ENCODE results near the gene PTGDR2.

Gene PTGDR2

DNA sequence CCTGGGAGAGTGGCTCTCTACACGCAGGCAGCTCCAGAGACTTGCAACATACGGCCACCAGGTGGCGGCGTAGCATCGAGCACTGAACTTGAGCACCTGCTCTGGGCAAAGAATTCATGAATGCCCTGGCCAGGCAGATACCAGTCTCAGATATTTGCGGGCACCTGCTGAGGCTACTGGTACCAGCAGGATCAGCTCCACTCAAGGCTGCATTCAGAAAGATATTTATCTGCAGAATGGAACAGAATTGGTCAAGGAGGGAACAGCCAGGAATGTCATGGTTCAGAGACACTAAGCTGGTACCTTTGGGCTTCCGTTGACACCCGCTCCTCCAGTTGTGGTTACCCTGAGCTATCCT is 24.6 kb downstream of the PTGDR2 start:
- Histone ChIP-seq H2AFZ (ENCODE audit: low read length) (no peak overlapping the region), H2BK15ac (ENCODE audit: low read length) (no peak overlapping the region), H2BK5ac (ENCODE audit: low read length) (no peak overlapping the region), H2BK12ac (ENCODE audit: low read length) (no peak overlapping the region), H3K4me3 (ENCODE audit: low read length in 2 of 2) (no peak overlapping the region), H2BK120ac (ENCODE audit: low read depth, low read length) (no peak overlapping the region), H3K18ac (ENCODE audit: low read length) (no peak overlapping the region), H3K4ac (ENCODE audit: low read length) (no peak overlapping the region), H3K4me1 (ENCODE audit: control insufficient read depth in 2 of 2, insufficient read depth in 1 of 2, low read depth in 1 of 2, low read length in 2 of 2) (no peaks in the 10 kb centered on the region), H3K9me3 (replicated peaks in 1 of 2; ENCODE audit: control insufficient read depth in 2 of 2, insufficient read depth in 1 of 2, low read depth in 1 of 2, low read length in 2 of 2) (no peaks in the 10 kb centered on the region), H3K23ac (ENCODE audit: low read depth, low read length, poor library complexity) (no peak overlapping the region), H4K8ac (ENCODE audit: low read depth, low read length) (no peak overlapping the region), H3K14ac (ENCODE audit: low read length) (no peak overlapping the region), H3K9ac (ENCODE audit: low read depth, low read length, poor library complexity) (no peak overlapping the region), H3K4me2 (ENCODE audit: insufficient read depth, low read length, poor library complexity, severe bottlenecking) (no peak overlapping the region), H3K27ac (replicated peaks; ENCODE audit: low read length) (no peak overlapping the region), H4K91ac (ENCODE audit: low read depth, low read length, poor library complexity) (no peak overlapping the region), H3K27me3 (ENCODE audit: control insufficient read depth in 3 of 3, insufficient read depth in 3 of 3, low read depth in 1 of 3, low read length in 3 of 3) (peaks cover 0 to 33% (median 2%) of the 10 kb centered on the region in 3 experiments), H3K36me3 (replicated peaks in 1 of 2; ENCODE audit: control insufficient read depth in 2 of 2, insufficient read depth in 2 of 2, low read length in 2 of 2) (no peaks in the 10 kb centered on the region), H3K79me1 (ENCODE audit: low read depth, low read length) (no peaks in the 10 kb centered on the region), H2AK5ac (ENCODE audit: low read depth, low read length) (no peak overlapping the region)
- DNase-seq (ENCODE audit: low spot score): peak; percentile 64
- no CpG with 5 or more reads among the region's 8 CpGs for WGBS, 2 donors (ENCODE audit: extremely low coverage in 2 of 2, insufficient read length in 2 of 2, insufficient replicate concordance in 1 of 2)

GRCh38 chr11:60830478-60831142 is 25.1 kb downstream of the PTGDR2 start:
- no peak overlapping the region for H2BK5ac ChIP-seq (ENCODE audit: low read length)
- no peak overlapping the region for H3K9ac ChIP-seq (ENCODE audit: low read depth, low read length, poor library complexity)
- no peaks in the 10 kb centered on the region for H3K36me3 ChIP-seq (replicated peaks in 1 of 2; ENCODE audit: control insufficient read depth in 2 of 2, insufficient read depth in 2 of 2, low read length in 2 of 2)
- no peak overlapping the region for H4K8ac ChIP-seq (ENCODE audit: low read depth, low read length)
- H3K4me1 ChIP-seq (ENCODE audit: control insufficient read depth in 2 of 2, insufficient read depth in 1 of 2, low read depth in 1 of 2, low read length in 2 of 2): no peaks in the 10 kb centered on the region
- no peak overlapping the region for H3K4me2 ChIP-seq (ENCODE audit: insufficient read depth, low read length, poor library complexity, severe bottlenecking)
- no peak overlapping the region for H4K91ac ChIP-seq (ENCODE audit: low read depth, low read length, poor library complexity)
- no peak overlapping the region for H3K4me3 ChIP-seq (ENCODE audit: low read length in 2 of 2)
- H3K79me1 ChIP-seq (ENCODE audit: low read depth, low read length): no peaks in the 10 kb centered on the region
- H2AFZ ChIP-seq (ENCODE audit: low read length): no peak overlapping the region
- no peak overlapping the region for H2BK120ac ChIP-seq (ENCODE audit: low read depth, low read length)
- H2BK12ac ChIP-seq (ENCODE audit: low read length): no peak overlapping the region
- H3K27ac ChIP-seq (replicated peaks; ENCODE audit: low read length): no peak overlapping the region
- DNase-seq (ENCODE audit: low spot score): no peak
- no peak overlapping the region for H3K14ac ChIP-seq (ENCODE audit: low read length)
- no CpG with 5 or more reads among the region's 10 CpGs for WGBS, 2 donors (ENCODE audit: extremely low coverage in 2 of 2, insufficient read length in 2 of 2, insufficient replicate concordance in 1 of 2)
- H3K23ac ChIP-seq (ENCODE audit: low read depth, low read length, poor library complexity): no peak overlapping the region
- peaks cover 0 to 32% (median under 1%) of the 10 kb centered on the region in 3 experiments for H3K27me3 ChIP-seq (ENCODE audit: control insufficient read depth in 3 of 3, insufficient read depth in 3 of 3, low read depth in 1 of 3, low read length in 3 of 3)
- no peaks in the 10 kb centered on the region for H3K9me3 ChIP-seq (replicated peaks in 1 of 2; ENCODE audit: control insufficient read depth in 2 of 2, insufficient read depth in 1 of 2, low read depth in 1 of 2, low read length in 2 of 2)
- H2AK5ac ChIP-seq (ENCODE audit: low read depth, low read length): no peak overlapping the region
- H3K18ac ChIP-seq (ENCODE audit: low read length): no peak overlapping the region
- H2BK15ac ChIP-seq (ENCODE audit: low read length): no peak overlapping the region
- H3K4ac ChIP-seq (ENCODE audit: low read length): no peak overlapping the region

GRCh38 chr11:60825790-60826189 is 30.0 kb downstream of the PTGDR2 start:
- Histone ChIP-seq H3K79me1 (ENCODE audit: low read depth, low read length) (no peaks in the 10 kb centered on the region), H2AFZ (ENCODE audit: low read length) (no peak overlapping the region), H3K36me3 (replicated peaks in 1 of 2; ENCODE audit: control insufficient read depth in 2 of 2, insufficient read depth in 2 of 2, low read length in 2 of 2) (no peaks in the 10 kb centered on the region), H3K4me2 (ENCODE audit: insufficient read depth, low read length, poor library complexity, severe bottlenecking) (no peak overlapping the region), H3K9ac (ENCODE audit: low read depth, low read length, poor library complexity) (no peak overlapping the region), H3K27ac (replicated peaks; ENCODE audit: low read length) (no peak overlapping the region), H2BK15ac (ENCODE audit: low read length) (no peak overlapping the region), H3K23ac (ENCODE audit: low read depth, low read length, poor library complexity) (no peak overlapping the region), H3K27me3 (ENCODE audit: control insufficient read depth in 3 of 3, insufficient read depth in 3 of 3, low read depth in 1 of 3, low read length in 3 of 3) (peaks cover 0 to 11% (median 0%) of the 10 kb centered on the region in 3 experiments), H3K4me1 (ENCODE audit: control insufficient read depth in 2 of 2, insufficient read depth in 1 of 2, low read depth in 1 of 2, low read length in 2 of 2) (no peaks in the 10 kb centered on the region), H4K91ac (ENCODE audit: low read depth, low read length, poor library complexity) (no peak overlapping the region), H3K4me3 (ENCODE audit: low read length in 2 of 2) (no peak overlapping the region), H3K14ac (ENCODE audit: low read length) (peak overlapping the region; percentile 79), H2AK5ac (ENCODE audit: low read depth, low read length) (no peak overlapping the region), H2BK120ac (ENCODE audit: low read depth, low read length) (no peak overlapping the region), H4K8ac (ENCODE audit: low read depth, low read length) (no peak overlapping the region), H3K4ac (ENCODE audit: low read length) (no peak overlapping the region), H2BK12ac (ENCODE audit: low read length) (no peak overlapping the region), H3K18ac (ENCODE audit: low read length) (no peak overlapping the region), H3K9me3 (replicated peaks in 1 of 2; ENCODE audit: control insufficient read depth in 2 of 2, insufficient read depth in 1 of 2, low read depth in 1 of 2, low read length in 2 of 2) (no peaks in the 10 kb centered on the region), H2BK5ac (ENCODE audit: low read length) (no peak overlapping the region)
- DNase-seq (ENCODE audit: low spot score): no peak
- no CpG with 5 or more reads among the region's 6 CpGs for WGBS, 2 donors (ENCODE audit: extremely low coverage in 2 of 2, insufficient read length in 2 of 2, insufficient replicate concordance in 1 of 2)

- Histone ChIP-seq H2AK5ac (ENCODE audit: low read depth, low read length) (no peak overlapping the region), H4K8ac (ENCODE audit: low read depth, low read length) (no peak overlapping the region), H3K27ac (replicated peaks; ENCODE audit: low read length) (no peak overlapping the region), H3K4me2 (ENCODE audit: insufficient read depth, low read length, poor library complexity, severe bottlenecking) (no peak overlapping the region), H3K4me3 (ENCODE audit: low read length in 2 of 2) (no peak overlapping the region), H3K4me1 (ENCODE audit: control insufficient read depth in 2 of 2, insufficient read depth in 1 of 2, low read depth in 1 of 2, low read length in 2 of 2) (no peaks in the 10 kb centered on the region), H3K14ac (ENCODE audit: low read length) (no peak overlapping the region), H2BK5ac (ENCODE audit: low read length) (no peak overlapping the region), H3K79me1 (ENCODE audit: low read depth, low read length) (no peaks in the 10 kb centered on the region), H2BK120ac (ENCODE audit: low read depth, low read length) (no peak overlapping the region), H3K36me3 (replicated peaks in 1 of 2; ENCODE audit: control insufficient read depth in 2 of 2, insufficient read depth in 2 of 2, low read length in 2 of 2) (no peaks in the 10 kb centered on the region), H2BK12ac (ENCODE audit: low read length) (no peak overlapping the region), H3K18ac (ENCODE audit: low read length) (no peak overlapping the region), H2AFZ (ENCODE audit: low read length) (no peak overlapping the region), H3K23ac (ENCODE audit: low read depth, low read length, poor library complexity) (no peak overlapping the region), H3K27me3 (ENCODE audit: control insufficient read depth in 3 of 3, insufficient read depth in 3 of 3, low read depth in 1 of 3, low read length in 3 of 3) (peaks cover 0 to 11% (median 0%) of the 10 kb centered on the region in 3 experiments), H2BK15ac (ENCODE audit: low read length) (no peak overlapping the region), H4K91ac (ENCODE audit: low read depth, low read length, poor library complexity) (no peak overlapping the region), H3K9me3 (replicated peaks in 1 of 2; ENCODE audit: control insufficient read depth in 2 of 2, insufficient read depth in 1 of 2, low read depth in 1 of 2, low read length in 2 of 2) (no peaks in the 10 kb centered on the region), H3K4ac (ENCODE audit: low read length) (no peak overlapping the region), H3K9ac (ENCODE audit: low read depth, low read length, poor library complexity) (no peak overlapping the region)
- no peak for DNase-seq (ENCODE audit: low spot score)
- no CpG with 5 or more reads among the region's 5 CpGs for WGBS, 2 donors (ENCODE audit: extremely low coverage in 2 of 2, insufficient read length in 2 of 2, insufficient replicate concordance in 1 of 2)
Observed at GRCh38 chr11:60825118-60825517, 30.6 kb downstream of the PTGDR2 start.
